H1 (cell line): ENCODE measurements around the gene CPLX1. TPM values are rescaled to one million over a fixed set of nuclear protein-coding genes. Genes with fewer than 3 reads are reported as not detected.

Experiments
- CTCF ChIA-PET: fragments of 300-600 bp; sonication (Branson Sonifier 250); formaldehyde crosslinking; loops from one replicate; lab custom pipeline; 2021; ENCODE audit not compliant: partially characterized antibody; lab: Charles Lee
- POLR2A ChIA-PET: fragments of 300-600 bp; sonication (Branson Sonifier 250); formaldehyde crosslinking; loops from one replicate; lab custom pipeline; 2021; ENCODE audit warnings: inconsistent platforms; ENCODE audit not compliant: partially characterized antibody; lab: Charles Lee
- DNase-seq, 2 experiments: peaks; one replicate each; pipeline versions ENCODE4 v3.0.0 to v3.0.0-alpha.2; 2010 to 2022; ENCODE audit warnings: low spot score in 2 of 2, low read depth in 1 of 2, mixed read lengths in 1 of 2
- FAIRE-seq: peaks from 2 replicates; lab custom pipeline; 2011; peaks lifted over from hg19 to GRCh38; lab: Jason Lieb, UNC
- H2AFZ ChIP-seq: 2 replicates; pipeline ENCODE4 v1.8.1; 2012; ENCODE audit warnings: low read length, inconsistent platforms
- H2AK5ac ChIP-seq: 2 replicates; pipeline ENCODE4 v1.6.1; 2013; ENCODE audit warnings: low read depth, low read length
- H2BK120ac ChIP-seq: replicated peaks from 2 replicates; pipeline ENCODE3; 2013; ENCODE audit warnings: low read depth, low read length, inconsistent platforms
- H2BK12ac ChIP-seq: 2 replicates; pipeline ENCODE4 v1.6.1; 2013; ENCODE audit warnings: low read depth, low read length
- H2BK15ac ChIP-seq: 2 replicates; pipeline ENCODE4 v1.6.1; 2013; ENCODE audit warnings: low read length
- H2BK20ac ChIP-seq: 2 replicates; pipeline ENCODE4 v1.6.1; 2013; ENCODE audit warnings: low read length
- H2BK5ac ChIP-seq: 2 replicates; pipeline ENCODE4 v1.6.1; 2013; ENCODE audit warnings: low read depth, low read length
- H3K14ac ChIP-seq: 2 replicates; pipeline ENCODE4 v1.6.1; 2013; ENCODE audit warnings: inconsistent platforms; ENCODE audit not compliant: insufficient read length
- H3K18ac ChIP-seq: 2 replicates; pipeline ENCODE4 v1.6.1; 2013; ENCODE audit warnings: low read length; ENCODE audit errors: extremely low read depth
- H3K23ac ChIP-seq: 2 replicates; pipeline ENCODE4 v1.6.1; 2013; ENCODE audit warnings: inconsistent platforms; ENCODE audit not compliant: insufficient read length
- H3K23me2 ChIP-seq: 2 replicates; pipeline ENCODE4 v1.6.1; 2013; ENCODE audit warnings: low read depth, low read length
- H3K27ac ChIP-seq: 2 replicates; pipeline ENCODE4 v1.6.1; 2011; ENCODE audit warnings: low read depth, low read length, inconsistent platforms
- H3K27me3 ChIP-seq, 4 experiments: replicated peaks in 1 of 4; 1 replicate in 1 of 4; 2 replicates in 3 of 4; pipeline versions ENCODE4 v1.6.1 to v1.8.1; 2011 to 2013; ENCODE audit warnings: low read length in 3 of 4, mild to moderate bottlenecking in 3 of 4, inconsistent platforms in 2 of 4, mixed read lengths in 2 of 4, moderate library complexity in 1 of 4; ENCODE audit not compliant: control insufficient read depth in 3 of 4, insufficient read depth in 3 of 4; ENCODE audit errors: extremely low read depth in 1 of 4
- H3K36me3 ChIP-seq, 4 experiments: 2 replicates each; pipeline versions ENCODE4 v1.6.1 to v1.8.1; 2011 to 2013; ENCODE audit warnings: mild to moderate bottlenecking in 4 of 4, low read length in 3 of 4, moderate library complexity in 2 of 4, control low read depth in 1 of 4, inconsistent platforms in 1 of 4; ENCODE audit not compliant: insufficient read depth in 4 of 4, control insufficient read depth in 2 of 4
- H3K4ac ChIP-seq: replicated peaks from 2 replicates; pipeline ENCODE3; 2013; ENCODE audit warnings: low read length, low read depth, mixed read lengths, inconsistent platforms; ENCODE audit not compliant: insufficient read length
- H3K4me1 ChIP-seq, 4 experiments: replicated peaks in 1 of 4; 1 replicate in 1 of 4; 2 replicates in 3 of 4; pipeline versions ENCODE4 v1.6.1 to v1.8.1; 2011 to 2013; ENCODE audit warnings: low read length in 3 of 4, inconsistent platforms in 2 of 4, mixed read lengths in 1 of 4; ENCODE audit not compliant: insufficient read depth in 4 of 4, control insufficient read depth in 3 of 4
- H3K4me2 ChIP-seq, 2 experiments: 2 replicates each; pipeline versions ENCODE4 v1.6.1 to v1.8.1; 2011 to 2013; ENCODE audit warnings: low read depth in 2 of 2, low read length in 2 of 2, control low read depth in 1 of 2, inconsistent platforms in 1 of 2, mild to moderate bottlenecking in 1 of 2; ENCODE audit not compliant: insufficient read depth in 1 of 2
- H3K4me3 ChIP-seq, 4 experiments: fragments of 200-600, 300-600 bp in 1 of 4; sonication (generic), shearing (Covaris generic), sonication (Bioruptor Twin) in 1 of 4; 2 replicates each; pipeline versions ENCODE4 v1.5.1 to v1.8.1; 2011 to 2016; ENCODE audit warnings: low read length in 4 of 4, low read depth in 3 of 4, control low read depth in 2 of 4, inconsistent platforms in 2 of 4, mild to moderate bottlenecking in 2 of 4, mixed read lengths in 1 of 4, moderate library complexity in 1 of 4; ENCODE audit not compliant: insufficient read depth in 2 of 4; ENCODE audit errors: extremely low read depth in 1 of 4
- H3K56ac ChIP-seq: replicated peaks from 2 replicates; pipeline ENCODE3; 2013; ENCODE audit warnings: low read depth, mild to moderate bottlenecking, mixed read lengths, low read length, inconsistent platforms; ENCODE audit not compliant: insufficient read length
- H3K79me1 ChIP-seq: 2 replicates; pipeline ENCODE4 v1.6.1; 2013; ENCODE audit warnings: low read depth, low read length, control low read depth
- H3K79me2 ChIP-seq, 2 experiments: 2 replicates each; pipeline versions ENCODE4 v1.6.1 to v1.8.1; 2012 to 2013; ENCODE audit warnings: low read length in 2 of 2, mild to moderate bottlenecking in 2 of 2, inconsistent platforms in 1 of 2; ENCODE audit not compliant: insufficient read depth in 2 of 2, control insufficient read depth in 1 of 2
- H3K9ac ChIP-seq, 4 experiments: replicated peaks in 1 of 4; 1 replicate in 1 of 4; 2 replicates in 3 of 4; pipeline versions ENCODE4 v1.6.1 to v1.8.1; 2011 to 2013; ENCODE audit warnings: low read depth in 3 of 4, low read length in 3 of 4, control low read depth in 2 of 4, mild to moderate bottlenecking in 2 of 4, moderate library complexity in 2 of 4, inconsistent platforms in 1 of 4; ENCODE audit errors: extremely low read depth in 1 of 4
- H3K9me3 ChIP-seq, 2 experiments: 2 replicates each; pipeline versions ENCODE4 v1.6.1 to v1.8.1; 2012 to 2013; ENCODE audit warnings: mild to moderate bottlenecking in 2 of 2, moderate library complexity in 2 of 2, control low read depth in 1 of 2, inconsistent platforms in 1 of 2, low read depth in 1 of 2, low read length in 1 of 2, mixed read lengths in 1 of 2; ENCODE audit not compliant: insufficient read depth in 2 of 2
- H4K20me1 ChIP-seq, 2 experiments: replicated peaks in 1 of 2; 2 replicates each; pipeline versions ENCODE3 to v1.8.1; 2011 to 2013; ENCODE audit warnings: inconsistent platforms in 2 of 2, low read length in 2 of 2, mild to moderate bottlenecking in 1 of 2; ENCODE audit not compliant: insufficient read depth in 2 of 2, control insufficient read depth in 1 of 2
- H4K5ac ChIP-seq: 2 replicates; pipeline ENCODE4 v1.6.1; 2013; ENCODE audit warnings: low read length, low read depth, mixed read lengths, inconsistent platforms; ENCODE audit not compliant: insufficient read length
- H4K8ac ChIP-seq: 2 replicates; pipeline ENCODE4 v1.8.0; 2013; ENCODE audit warnings: mild to moderate bottlenecking, moderate library complexity, low read length, inconsistent platforms; ENCODE audit not compliant: insufficient read depth; ENCODE audit errors: extremely low read depth
- H4K91ac ChIP-seq: replicated peaks from 2 replicates; pipeline ENCODE3; 2013; ENCODE audit warnings: low read length, mixed read lengths, inconsistent platforms; ENCODE audit not compliant: insufficient read length
- BACH1 ChIP-seq: IDR thresholded peaks from 2 replicates; pipeline ENCODE4 v1.6.1; 2012; ENCODE audit warnings: low read length, improper control_type of control experiment
- CBX5 ChIP-seq: fragments of 300-800, 300-1000 bp; sonication (generic); IDR thresholded peaks from 2 replicates; pipeline ENCODE4 v1.7.1; 2016; ENCODE audit warnings: antibody characterized with exemption, low read length, low read depth
- CHD2 ChIP-seq: IDR thresholded peaks from 2 replicates; pipeline ENCODE4 v1.6.1; 2012; ENCODE audit warnings: low read length, improper control_type of control experiment
- GTF2F1 ChIP-seq: IDR thresholded peaks from 2 replicates; pipeline ENCODE4 v1.6.1; 2012; ENCODE audit warnings: low read depth, low read length, improper control_type of control experiment, borderline replicate concordance
- JUND ChIP-seq: IDR thresholded peaks from 2 replicates; pipeline ENCODE4 v1.6.1; 2011; ENCODE audit warnings: mild to moderate bottlenecking, improper control_type of control experiment, low read length
- KDM5A ChIP-seq: fragments of 200-600 bp; IDR thresholded peaks from 2 replicates; pipeline ENCODE4 v1.7.1; 2012; ENCODE audit warnings: mild to moderate bottlenecking, low read length, inconsistent platforms, mixed read lengths
- NANOG ChIP-seq: IDR thresholded peaks from 2 replicates; pipeline ENCODE4 v1.6.1; 2011; ENCODE audit warnings: low read length, low read depth, mild to moderate bottlenecking, inconsistent platforms; ENCODE audit not compliant: insufficient read depth, poor library complexity, severe bottlenecking
- PHF8 ChIP-seq: fragments of 200-600 bp; sonication (generic); conservative IDR thresholded peaks from 2 replicates; pipeline ENCODE4 v1.7.1; 2012; ENCODE audit warnings: low read depth, mild to moderate bottlenecking, inconsistent platforms, low read length, moderate library complexity
- POLR2A ChIP-seq, 2 experiments: IDR thresholded peaks; 1 replicate in 1 of 2; 2 replicates in 1 of 2; pipeline ENCODE4 v1.6.1; 2011; ENCODE audit warnings: low read depth in 2 of 2, low read length in 2 of 2, mild to moderate bottlenecking in 2 of 2; ENCODE audit errors: control extremely low read depth in 1 of 2
- POU5F1 ChIP-seq: IDR thresholded peaks from 2 replicates; pipeline ENCODE4 v1.6.1; 2011; ENCODE audit warnings: low read depth, mild to moderate bottlenecking, low read length, moderate library complexity
- RNF2 ChIP-seq: fragments of 200-900, 300-1000 bp; sonication (generic); IDR thresholded peaks from 2 replicates; pipeline ENCODE4 v1.7.1; 2016; ENCODE audit warnings: borderline replicate concordance, low read depth, mild to moderate bottlenecking, antibody characterized with exemption, low read length; ENCODE audit not compliant: poor library complexity, severe bottlenecking; ENCODE audit errors: missing control alignments
- SIRT6 ChIP-seq: IDR thresholded peaks from one replicate; pipeline ENCODE4 v1.7.1; 2012; ENCODE audit warnings: low read length, inconsistent platforms
- TCF12 ChIP-seq: IDR thresholded peaks from 2 replicates; pipeline ENCODE4 v1.6.1; 2011; ENCODE audit warnings: low read depth, mild to moderate bottlenecking, low read length
- YY1 ChIP-seq: IDR thresholded peaks from 2 replicates; pipeline ENCODE4 v1.6.1; 2011; ENCODE audit warnings: low read depth, mild to moderate bottlenecking, low read length
- WGBS, 2 experiments: shearing (Covaris generic) in 1 of 2; methylation state at CpG; one replicate each; pipeline versions ENCODE4 v1.1.6 to v1.1.7; 2013 to 2015; ENCODE audit warnings: low lambda C conversion rate in 2 of 2, mixed read lengths in 2 of 2, inconsistent platforms in 1 of 2, low coverage in 1 of 2, missing lambda C conversion rate in 1 of 2; ENCODE audit not compliant: insufficient replicate concordance in 2 of 2, insufficient coverage in 1 of 2, insufficient read length in 1 of 2; ENCODE audit errors: extremely low coverage in 1 of 2, missing lambda C conversion rate in 1 of 2; 5-methylcytosine and 5-hydroxymethylcytosine counted together
- polyA plus RNA-seq, 7 experiments: library from polyadenylated mRNA; depleted of rRNA in 3 of 7; stranded (reverse) in 5 of 7; unstranded in 2 of 7; fragments of >200 nt in 5 of 7; fragments of 200-250 nt in 2 of 7; gene quantifications; 1 replicate in 5 of 7; 2 replicates in 1 of 7; 4 replicates in 1 of 7; pipeline versions ENCODE4 v1.2.1 to v1.2.3, GENCODE V29; 2011 to 2013; ENCODE audit warnings: missing spikeins in 2 of 7, mixed read lengths in 2 of 7
- total RNA-seq: library from RNA; stranded (reverse); fragmentation: NEBNext Ultra II Directional; extraction: Animal tissue kit (Norgen Biotek cat#: 25700); gene quantifications from 2 replicates; pipeline ENCODE4 v1.2.1, GENCODE V29; 2021

The CPLX1 gene
- total and polyA plus RNA-seq, 2 of the 8 experiments (the other 6 are each of a cell fraction or from before 2014, with no cell fraction given): 0.32 to 0.56 TPM

DNA sequence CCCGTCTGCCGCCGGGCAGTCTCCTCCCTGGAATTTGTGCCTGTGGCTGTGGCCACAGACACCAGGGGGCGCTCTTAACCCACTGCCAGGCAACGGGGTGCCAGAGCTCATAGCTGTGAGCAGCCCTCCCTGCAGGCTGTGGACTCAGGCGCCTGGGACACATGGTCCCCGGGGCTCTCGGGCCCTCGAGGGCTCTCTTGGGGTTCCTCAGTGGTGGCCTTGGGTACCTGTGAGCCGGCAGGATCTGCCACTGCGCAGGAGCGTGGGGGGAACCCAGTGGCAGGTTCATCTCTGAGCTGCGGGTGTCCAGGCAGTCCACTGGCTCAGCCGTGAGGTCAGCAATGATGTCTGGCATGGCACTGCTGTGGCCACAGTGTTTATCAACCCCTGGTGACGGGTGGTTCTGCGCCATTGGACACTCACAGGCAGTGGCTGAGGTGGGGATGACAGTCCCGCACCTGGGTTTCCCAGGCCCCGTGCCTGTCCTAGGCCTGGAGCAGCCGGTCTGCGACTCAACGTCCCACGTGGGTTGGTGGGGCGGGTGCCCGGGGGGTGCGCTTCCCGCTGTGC is 83.1 kb downstream of the CPLX1 start:
- Histone ChIP-seq H2BK15ac (no peak overlapping the region), H3K14ac (no peak overlapping the region), H2BK5ac (no peak overlapping the region), H2AFZ (no peak overlapping the region), H2BK20ac (no peak overlapping the region), H4K20me1 (peaks cover 9 to 15% of the 10 kb centered on the region in 2 experiments), H4K91ac (no peak overlapping the region), H3K56ac (no peak overlapping the region), H2AK5ac (no peak overlapping the region), H3K4me2 (no peak overlapping the region), H3K9ac (no peak overlapping the region), H4K5ac (no peak overlapping the region), H3K79me2 (no peaks in the 10 kb centered on the region), H3K27me3 (no peaks in the 10 kb centered on the region), H2BK12ac (no peak overlapping the region), H3K9me3 (no peaks in the 10 kb centered on the region; a peak in 1 of 4 replicates), H4K8ac (peak overlapping the region; percentile 86), H3K27ac (no peak overlapping the region), H3K23me2 (no peaks in the 10 kb centered on the region), H3K36me3 (peaks cover under 1 to 20% (median 13%) of the 10 kb centered on the region in 4 experiments; a peak in 5 of 8 replicates), H3K79me1 (no peaks in the 10 kb centered on the region), H2BK120ac (no peak overlapping the region), H3K18ac (no peak overlapping the region), H3K4me3 (no peak overlapping the region), H3K23ac (no peak overlapping the region), H3K4ac (no peak overlapping the region), H3K4me1 (no peaks in the 10 kb centered on the region)
- ChIA-PET POLR2A (interaction anchor here (0.9 to 1.1 kb wide), 2 partner anchors 67 to 155 kb away, joined by 3 read pairs; no protein-coding TSS in a partner anchor), CTCF (interaction anchor here (0.7 to 3.4 kb wide), 32 partner anchors 9 to 408 kb away, joined by 3 to 30 read pairs (median 5); no protein-coding TSS in a partner anchor)
- FAIRE-seq (no peak), DNase-seq (peak in 1 of 2 experiments; percentile 94)
- WGBS, 2 experiments: 76% methylated on average over 26 of the region's 26 CpGs; no CpG with 5 or more reads in 1 of the 2 experiments
- TF ChIP-seq BACH1 (0 out of 2 replicates have a peak, but pooled peaks have one; percentile 15), RNF2 (no peak), TCF12 (no peak), GTF2F1 (no peak), CBX5 (no peak), POLR2A (IDR thresholded peaks at IDR 0.05; ENCODE audit: control extremely low read depth in 1 of 2, low read depth in 2 of 2, low read length in 2 of 2) (no peak), POU5F1 (no peak), JUND (no peak), YY1 (no peak), NANOG (no peak), KDM5A (no peak), CHD2 (no peak), SIRT6 (no peak), PHF8 (no peak)
